HAP-1 (cell line): Measurements from ENCODE around the gene DENND1A.

Experiments
- DNase-seq, 2 experiments: peaks; one replicate each; pipeline ENCODE4 v3.0.0-alpha.2; 2016 to 2020; ENCODE audit warnings: low spot score in 2 of 2
- H3K27me3 ChIP-seq: fragments of 250-450 bp; sonication (Bioruptor Pico); 2 replicates; pipeline ENCODE4 v1.5.1; 2020; ENCODE audit warnings: low read depth, mild to moderate bottlenecking, moderate library complexity
- H3K36me3 ChIP-seq: fragments of 250-450 bp; sonication (Bioruptor Pico); replicated peaks from 2 replicates; pipeline ENCODE4 v1.5.1; 2020; ENCODE audit warnings: mild to moderate bottlenecking
- H3K4me1 ChIP-seq: fragments of 250-450 bp; sonication (Bioruptor Pico); 2 replicates; pipeline ENCODE4 v1.5.1; 2020; ENCODE audit warnings: mild to moderate bottlenecking
- H3K4me3 ChIP-seq: fragments of 250-450 bp; sonication (Bioruptor Pico); 2 replicates; pipeline ENCODE4 v1.5.1; 2020; ENCODE audit warnings: mild to moderate bottlenecking, moderate library complexity
- H3K9me3 ChIP-seq: fragments of 250-450 bp; sonication (Bioruptor Pico); 2 replicates; pipeline ENCODE4 v1.5.1; 2020; ENCODE audit warnings: mild to moderate bottlenecking, moderate library complexity
- in situ Hi-C: fragments of 300-500 bp; cut with MboI; formaldehyde crosslinking; loops from 3 replicates; pipeline ENCODE4 v1.14.3; 2020; ENCODE audit warnings: low sequenced_read_pairs, inconsistent platforms, mixed read lengths

Gene DENND1A

GRCh38 chr9:123591283-123591682, 338.6 kb downstream of the DENND1A start:
- no peak for DNase-seq
- in situ Hi-C loops: no loop called here
- H3K9me3 ChIP-seq: peaks cover 3% of the 10 kb centered on the region; the same call in 1 of the 2 replicates

GRCh38 chr9:123590499-123590898, 339.4 kb downstream of the DENND1A start:
- no peaks in the 10 kb centered on the region for H3K36me3 ChIP-seq
- in situ Hi-C loops: no loop called here

More at GRCh38 chr9:123591283-123591682, 338.6 kb downstream of the DENND1A start:
- no peaks in the 10 kb centered on the region for H3K4me1 ChIP-seq
- no peaks in the 10 kb centered on the region for H3K27me3 ChIP-seq
- no peaks in the 10 kb centered on the region for H3K36me3 ChIP-seq
- no peak overlapping the region for H3K4me3 ChIP-seq

GRCh38 chr9:123589361-123590239, 340.3 kb downstream of the DENND1A start:
- no peaks in the 10 kb centered on the region for H3K36me3 ChIP-seq
- H3K4me3 ChIP-seq: no peak overlapping the region
- no peaks in the 10 kb centered on the region for H3K27me3 ChIP-seq
- H3K4me1 ChIP-seq: no peaks in the 10 kb centered on the region
- in situ Hi-C loops: no loop called here
- H3K9me3 ChIP-seq: peaks cover 3% of the 10 kb centered on the region; the same call in 1 of the 2 replicates
- no peak for DNase-seq

More at GRCh38 chr9:123590499-123590898, 339.4 kb downstream of the DENND1A start:
- Histone ChIP-seq H3K9me3 (peaks cover 3% of the 10 kb centered on the region; the same call in 1 of the 2 replicates), H3K4me3 (no peak overlapping the region), H3K27me3 (no peaks in the 10 kb centered on the region), H3K4me1 (no peaks in the 10 kb centered on the region)
- DNase-seq: no peak

DNA sequence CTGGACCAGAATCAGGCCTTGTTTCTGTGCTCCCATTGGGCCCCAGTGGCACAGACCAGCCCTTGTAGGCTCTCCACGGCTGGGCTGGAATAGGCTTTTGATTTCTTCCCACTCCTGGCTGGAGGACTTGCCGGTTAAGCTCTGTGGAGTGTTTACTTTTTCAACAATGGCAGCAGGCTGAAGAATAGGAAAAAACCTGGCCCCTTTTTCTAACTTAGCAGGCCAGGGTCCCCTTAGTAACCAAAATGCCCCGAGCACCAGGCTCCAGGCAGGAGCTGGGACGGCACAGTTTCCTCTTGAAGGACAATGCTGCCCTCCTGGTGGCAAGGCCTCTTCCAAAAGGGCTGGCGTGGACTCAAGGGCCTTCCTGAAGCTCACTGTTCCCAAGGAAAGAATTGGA, 343.7 kb downstream of the DENND1A start:
- Histone ChIP-seq H3K36me3 (no peaks in the 10 kb centered on the region), H3K9me3 (peaks cover 3% of the 10 kb centered on the region; the same call in 1 of the 2 replicates), H3K4me1 (no peaks in the 10 kb centered on the region), H3K4me3 (no peak overlapping the region), H3K27me3 (no peaks in the 10 kb centered on the region)
- no peak for DNase-seq
- in situ Hi-C loops: no loop called here

GRCh38 chr9:123584202-123585176, 345.4 kb downstream of the DENND1A start:
- DNase-seq: no peak
- Histone ChIP-seq H3K27me3 (no peaks in the 10 kb centered on the region), H3K36me3 (no peaks in the 10 kb centered on the region), H3K4me3 (no peak overlapping the region), H3K9me3 (peaks cover 3% of the 10 kb centered on the region; the same call in 1 of the 2 replicates), H3K4me1 (no peaks in the 10 kb centered on the region)
- in situ Hi-C loops: no loop called here

GRCh38 chr9:123583646-123584045, 346.3 kb downstream of the DENND1A start:
- H3K4me3 ChIP-seq: no peak overlapping the region
- no peaks in the 10 kb centered on the region for H3K36me3 ChIP-seq
- H3K9me3 ChIP-seq: peaks cover 3% of the 10 kb centered on the region; the same call in 1 of the 2 replicates
- no peak for DNase-seq
- no peaks in the 10 kb centered on the region for H3K27me3 ChIP-seq
- in situ Hi-C loops: no loop called here
- no peaks in the 10 kb centered on the region for H3K4me1 ChIP-seq

GRCh38 chr9:123571240-123571639, 358.7 kb downstream of the DENND1A start:
- in situ Hi-C loops: no loop called here
- no peak for DNase-seq
- H3K9me3 ChIP-seq: peaks cover 4% of the 10 kb centered on the region; the same call in 1 of the 2 replicates

GRCh38 chr9:123568691-123569688, 360.9 kb downstream of the DENND1A start:
- DNase-seq: no peak
- Histone ChIP-seq H3K4me1 (peaks cover 3% of the 10 kb centered on the region; the same call in 1 of the 2 replicates), H3K9me3 (no peaks in the 10 kb centered on the region), H3K27me3 (no peaks in the 10 kb centered on the region), H3K36me3 (no peaks in the 10 kb centered on the region), H3K4me3 (no peak overlapping the region)
- in situ Hi-C loops: no loop called here

More at GRCh38 chr9:123571240-123571639, 358.7 kb downstream of the DENND1A start:
- Histone ChIP-seq H3K36me3 (no peaks in the 10 kb centered on the region), H3K4me1 (peaks cover 3% of the 10 kb centered on the region; the same call in 1 of the 2 replicates), H3K27me3 (no peaks in the 10 kb centered on the region), H3K4me3 (no peak overlapping the region)

DNA sequence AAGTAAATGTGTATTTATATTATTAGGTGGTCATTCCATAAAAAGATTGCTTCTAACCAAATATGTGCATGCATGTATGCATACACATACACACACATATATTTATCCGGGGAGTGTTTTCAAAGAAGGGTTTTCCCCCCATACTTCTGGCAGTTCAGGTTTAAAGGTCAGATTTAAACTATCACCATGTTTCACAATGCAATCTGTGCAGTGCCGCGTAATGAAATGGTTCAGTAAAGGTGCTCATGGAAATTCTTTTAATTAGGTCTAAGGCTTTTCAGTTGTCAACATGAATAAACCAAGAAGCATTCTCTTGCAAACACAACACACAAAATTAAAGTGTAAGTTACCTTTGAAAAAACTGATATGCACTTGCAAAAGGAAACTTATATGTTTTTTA, 362.9 kb downstream of the DENND1A start:
- in situ Hi-C loops: no loop called here
- no peaks in the 10 kb centered on the region for H3K9me3 ChIP-seq
- peaks cover 3% of the 10 kb centered on the region; the same call in 1 of the 2 replicates for H3K4me1 ChIP-seq
- H3K27me3 ChIP-seq: no peaks in the 10 kb centered on the region
- H3K36me3 ChIP-seq: no peaks in the 10 kb centered on the region
- no peak overlapping the region for H3K4me3 ChIP-seq
- no peak for DNase-seq

GRCh38 chr9:123564652-123565051, 365.3 kb downstream of the DENND1A start:
- Histone ChIP-seq H3K4me3 (no peak overlapping the region), H3K4me1 (peaks cover 3% of the 10 kb centered on the region; the same call in 1 of the 2 replicates), H3K9me3 (no peaks in the 10 kb centered on the region), H3K36me3 (no peaks in the 10 kb centered on the region), H3K27me3 (no peaks in the 10 kb centered on the region)
- in situ Hi-C loops: no loop called here
- no peak for DNase-seq

GRCh38 chr9:123562844-123563346, 367.0 kb downstream of the DENND1A start:
- Histone ChIP-seq H3K4me1 (no peaks in the 10 kb centered on the region), H3K36me3 (no peaks in the 10 kb centered on the region), H3K27me3 (no peaks in the 10 kb centered on the region), H3K9me3 (no peaks in the 10 kb centered on the region), H3K4me3 (no peak overlapping the region)
- in situ Hi-C loops: no loop called here
- no peak for DNase-seq

DNA sequence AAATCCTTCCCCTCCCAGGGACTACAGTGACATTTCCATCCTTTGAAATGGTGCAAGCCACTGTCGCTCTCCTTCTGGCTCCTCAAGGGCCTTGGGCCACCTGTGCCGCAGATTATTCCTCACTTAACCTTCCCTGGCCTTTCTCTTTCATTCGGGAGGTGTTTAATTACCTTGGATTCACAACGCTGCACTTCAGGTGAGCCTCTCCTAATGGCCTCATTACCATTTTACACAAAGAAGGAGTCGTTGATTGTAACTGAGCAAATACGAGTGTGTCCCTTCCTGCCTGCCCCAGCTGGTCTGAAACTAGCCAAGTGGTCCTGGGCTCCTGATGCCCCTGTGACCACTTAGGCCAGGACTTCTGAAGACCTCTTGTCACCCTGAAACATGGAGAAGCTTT, 368.9 kb downstream of the DENND1A start:
- H3K4me3 ChIP-seq: no peak overlapping the region
- DNase-seq: no peak
- no peaks in the 10 kb centered on the region for H3K27me3 ChIP-seq
- in situ Hi-C loops: no loop called here
- H3K9me3 ChIP-seq: no peaks in the 10 kb centered on the region
- H3K36me3 ChIP-seq: no peaks in the 10 kb centered on the region
- H3K4me1 ChIP-seq: no peaks in the 10 kb centered on the region
